NT2/D1 (cell line): ENCODE data around the gene EPM2A.

Experiments
- SUZ12 ChIP-seq: IDR thresholded peaks from 2 replicates; pipeline ENCODE4 v1.6.1; 2011; ENCODE audit not compliant: insufficient read length, insufficient read depth; ENCODE audit errors: extremely low read depth
- ZNF274 ChIP-seq: IDR thresholded peaks from 2 replicates; pipeline ENCODE4 v1.6.1; 2011; ENCODE audit warnings: mild to moderate bottlenecking, low read depth, low read length

DNA sequence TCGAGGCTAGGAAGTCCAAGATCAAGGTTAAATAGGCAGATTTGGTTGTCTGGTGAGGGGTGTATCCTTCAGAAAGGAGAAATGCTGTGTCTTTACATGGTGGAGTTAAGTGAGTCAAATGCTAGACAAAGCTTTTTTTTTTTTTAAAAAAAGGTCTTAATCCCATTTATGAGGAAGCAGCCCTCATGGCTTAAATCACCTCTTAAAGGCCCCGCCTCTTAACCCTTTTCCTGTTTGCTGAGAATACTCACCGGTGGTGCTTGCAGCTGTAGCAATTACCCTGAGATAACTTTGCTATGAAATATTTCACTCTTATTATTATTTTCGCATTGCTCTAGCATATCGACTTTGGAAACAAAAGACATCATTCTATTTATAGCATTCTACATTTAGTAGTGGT, 48.5 kb upstream of the EPM2A start:
- TF ChIP-seq ZNF274 (no peak), SUZ12 (no peak)
